Hindlimb muscle (tissue), 1 donor: ENCODE measurements around the gene STRADA. TPM values are rescaled to one million over a fixed set of nuclear protein-coding genes. Genes with fewer than 3 reads are reported as not detected.

Experiments
- DNase-seq: peaks from one replicate; pipeline ENCODE4 v3.0.0-alpha.2; 2013
- polyA plus RNA-seq: library from polyadenylated mRNA; unstranded; fragments of 120-200 nt; gene quantifications from one replicate; pipeline ENCODE4 v1.2.1, GENCODE V29; 2013; ENCODE audit not compliant: insufficient read length

Gene STRADA
- polyA plus RNA-seq, 1 donor, result 32.5 TPM

DNA sequence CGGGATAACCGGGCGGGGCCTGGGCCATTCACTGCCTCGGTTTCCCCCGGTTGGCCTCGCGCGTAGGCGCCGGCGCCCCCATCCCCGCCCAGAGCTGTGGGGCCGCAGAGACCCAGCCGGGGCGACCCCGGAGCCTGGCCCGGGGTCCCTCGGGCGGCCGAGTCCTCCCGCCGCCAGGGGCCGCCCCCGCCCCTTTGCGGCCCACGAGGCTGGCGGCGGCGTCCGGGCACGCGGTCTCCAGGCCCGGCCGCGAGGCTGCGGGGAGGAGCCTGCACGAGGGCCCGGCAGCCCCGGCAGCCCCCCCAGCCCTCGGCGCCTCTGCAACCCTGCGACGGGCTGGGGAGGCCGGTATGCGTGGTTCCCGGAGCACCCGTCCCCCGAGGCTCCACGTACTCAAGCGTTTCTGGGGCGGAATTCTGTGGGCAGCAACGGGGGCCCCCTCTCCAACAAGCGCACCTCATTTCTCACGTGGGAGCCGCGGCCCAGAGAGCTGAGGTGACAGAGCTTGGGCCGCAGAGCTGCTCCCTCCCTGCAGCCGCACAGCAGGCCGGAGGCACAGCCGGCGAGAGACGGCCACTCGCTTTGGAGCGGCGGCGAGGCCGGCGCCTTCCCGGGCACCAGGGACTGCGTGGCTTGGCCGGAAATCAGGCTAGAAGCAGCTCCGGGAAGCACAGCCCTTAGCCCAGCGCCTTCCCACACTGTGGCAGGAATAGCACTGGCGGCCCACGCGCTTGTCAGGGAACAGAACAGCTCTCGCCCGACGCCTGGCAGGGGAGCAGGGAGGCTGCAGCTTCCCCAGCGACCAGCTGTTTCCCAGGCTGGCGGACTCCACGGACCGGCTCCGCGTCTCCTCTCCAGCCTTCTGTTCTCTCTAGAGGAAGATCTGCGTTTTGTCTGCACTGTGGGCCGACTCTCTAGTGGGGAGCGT, 40.8 kb downstream of the STRADA start:
- peak; percentile 34 for DNase-seq

DNA sequence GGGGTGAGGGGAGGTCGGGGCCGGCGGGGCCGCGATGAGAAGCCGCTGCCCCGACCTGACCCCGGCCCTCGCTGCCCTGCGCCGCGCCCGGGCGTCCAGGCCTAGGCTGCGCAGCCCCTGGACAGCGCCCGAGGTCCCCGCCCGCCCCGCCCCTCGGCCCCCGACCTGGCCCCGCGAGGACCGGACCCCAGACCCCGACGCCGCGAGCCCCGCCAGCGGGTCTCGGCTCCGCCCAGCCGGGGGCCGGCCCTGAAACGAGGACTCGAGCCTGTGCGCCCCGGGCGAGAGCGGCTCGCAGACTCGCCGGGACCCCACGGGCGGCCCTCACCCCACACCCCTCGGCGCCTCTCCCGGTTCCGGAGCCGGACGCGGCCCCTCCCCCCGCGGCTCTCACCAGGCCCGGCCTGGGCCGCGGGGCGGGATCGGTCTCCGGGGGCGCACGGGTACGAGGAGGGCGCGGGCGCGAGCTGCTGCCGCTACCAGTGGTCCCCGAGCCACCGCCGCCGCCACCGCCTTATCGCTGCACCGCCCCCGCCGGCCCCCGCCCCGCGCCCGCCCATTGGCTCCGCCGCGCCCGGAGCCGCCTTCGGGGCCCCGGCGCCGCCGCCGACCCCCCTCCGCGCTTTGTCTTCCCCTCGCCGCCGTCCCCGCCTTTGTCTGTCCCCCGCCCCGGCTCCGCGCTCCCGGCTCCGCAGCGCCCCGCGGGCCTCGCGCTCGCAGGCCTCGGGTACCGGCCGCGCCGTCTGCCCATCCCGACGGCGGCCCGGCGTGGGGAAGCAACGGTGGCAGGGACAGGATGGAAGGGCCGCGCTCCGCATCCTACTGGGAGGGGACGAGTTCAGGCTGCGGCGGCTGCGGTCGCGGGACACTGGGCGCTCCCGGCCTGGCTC, 41.7 kb downstream of the STRADA start, which contains the start of gene LIMD2:
TSS of gene LIMD2 (minus strand) at position 488 of the 890 bp plus-strand sequence. CDS start 827 bp downstream, outside the sequence.
- peak; percentile 42 for DNase-seq

DNA sequence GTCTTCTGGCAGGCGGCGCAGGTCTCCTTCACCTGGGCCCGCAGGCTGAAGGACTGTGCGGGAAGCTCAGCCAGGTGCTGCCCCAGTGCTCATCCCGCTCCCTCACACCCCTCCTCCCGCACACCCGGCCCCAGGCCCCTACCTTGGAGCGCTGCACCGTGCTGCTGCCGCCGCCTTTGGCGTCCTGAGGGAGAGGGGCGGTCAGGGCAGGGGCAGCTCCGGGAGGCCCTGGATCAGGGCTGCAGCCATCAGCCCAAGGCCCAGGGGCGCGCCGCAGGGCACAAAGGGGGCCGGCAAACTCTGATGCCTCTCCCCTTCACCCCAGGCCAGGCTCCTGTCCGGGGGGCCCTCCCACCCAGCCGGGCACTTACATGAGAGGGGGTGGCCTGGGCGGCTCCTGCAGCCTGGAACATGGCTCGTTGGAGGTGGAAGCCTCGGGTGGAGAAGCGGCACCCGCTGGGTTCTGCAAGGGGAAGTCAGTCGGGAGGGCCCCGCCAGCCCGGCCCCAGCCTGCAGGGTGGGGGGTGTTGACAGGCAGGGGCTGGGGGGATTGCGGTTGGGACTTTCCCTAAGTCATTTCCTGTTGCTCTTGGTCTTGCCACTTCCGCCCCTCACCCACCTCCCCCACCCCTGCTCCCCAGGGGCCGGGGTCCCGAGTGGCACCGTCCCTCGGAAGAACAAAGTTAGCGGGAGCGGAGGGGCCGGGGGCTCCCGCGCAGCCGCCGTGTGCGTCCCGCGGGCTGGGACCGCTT, 42.5 kb downstream of the STRADA start:
- DNase-seq, result peak; percentile 36

DNA sequence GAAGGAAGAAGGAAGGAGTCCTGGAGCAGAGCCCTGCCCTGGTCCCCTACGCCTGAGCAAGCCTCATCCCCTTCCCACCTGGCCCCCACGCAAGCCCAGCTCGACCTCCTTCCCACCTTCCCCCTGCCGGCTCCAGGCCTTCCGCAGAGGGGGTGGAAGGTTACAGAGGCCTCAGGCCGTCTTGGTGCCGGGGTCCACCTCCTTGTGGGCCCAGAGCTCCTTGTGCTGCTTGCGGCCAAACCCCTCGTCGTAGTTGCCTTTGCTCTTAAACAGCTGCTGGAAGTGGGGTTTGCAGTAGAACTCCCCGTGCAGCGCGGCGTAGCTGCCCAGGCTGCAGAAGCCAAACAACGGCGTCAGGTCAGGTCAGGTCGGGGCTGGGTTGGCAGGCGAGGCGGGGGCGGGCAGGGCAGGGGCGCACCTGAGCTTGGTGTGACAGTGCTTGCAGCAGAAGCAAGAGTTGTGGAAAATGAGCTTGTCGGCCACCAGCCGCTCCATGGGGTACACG, 43.2 kb downstream of the STRADA start:
- DNase-seq, result no peak

DNA sequence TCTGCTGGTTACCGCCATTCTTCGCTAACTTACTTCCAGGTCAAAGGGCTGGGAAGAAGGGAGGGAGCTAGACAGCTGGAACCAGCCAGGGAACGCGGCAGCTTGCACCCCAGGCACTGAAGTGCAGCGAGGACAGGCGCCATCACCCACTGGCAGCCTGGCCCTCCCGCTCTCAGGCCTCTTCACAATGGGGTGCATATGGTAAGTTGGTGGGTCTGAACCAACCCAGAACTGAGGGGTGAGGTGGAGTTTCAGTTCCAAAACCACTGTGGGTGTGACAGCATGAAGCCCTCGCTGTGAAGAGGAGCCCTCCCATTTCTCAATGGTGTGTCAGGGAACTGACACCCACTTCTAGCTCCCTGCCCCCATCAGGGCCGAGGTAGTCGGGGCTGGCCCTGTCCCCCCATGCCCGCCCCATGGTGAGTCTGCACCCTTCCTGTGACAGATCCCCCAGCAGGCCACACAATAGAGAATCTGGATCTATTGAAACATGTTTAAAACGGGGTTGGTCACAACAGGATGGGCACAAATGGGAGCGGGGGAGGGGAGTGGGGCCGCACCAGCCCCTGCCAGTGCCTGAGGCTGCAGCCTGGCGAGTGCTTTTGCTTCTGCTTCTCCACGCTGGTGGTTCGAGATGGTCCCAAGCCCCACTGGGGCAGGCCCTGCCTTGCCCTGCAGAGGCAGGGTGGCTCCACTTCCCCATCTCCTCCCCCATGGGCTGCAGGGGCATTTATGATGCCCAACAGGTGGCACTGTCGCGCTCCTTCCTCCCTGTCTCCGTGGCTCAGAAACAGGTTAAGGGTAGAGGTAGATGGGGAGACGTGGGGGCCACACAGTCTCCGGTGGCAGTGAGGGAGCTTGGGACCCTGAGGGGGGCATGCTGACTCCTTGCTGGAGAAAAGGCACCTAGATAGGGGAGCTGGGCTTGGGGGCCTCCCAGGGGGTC, 44.0 kb downstream of the STRADA start:
- no peak for DNase-seq

DNA sequence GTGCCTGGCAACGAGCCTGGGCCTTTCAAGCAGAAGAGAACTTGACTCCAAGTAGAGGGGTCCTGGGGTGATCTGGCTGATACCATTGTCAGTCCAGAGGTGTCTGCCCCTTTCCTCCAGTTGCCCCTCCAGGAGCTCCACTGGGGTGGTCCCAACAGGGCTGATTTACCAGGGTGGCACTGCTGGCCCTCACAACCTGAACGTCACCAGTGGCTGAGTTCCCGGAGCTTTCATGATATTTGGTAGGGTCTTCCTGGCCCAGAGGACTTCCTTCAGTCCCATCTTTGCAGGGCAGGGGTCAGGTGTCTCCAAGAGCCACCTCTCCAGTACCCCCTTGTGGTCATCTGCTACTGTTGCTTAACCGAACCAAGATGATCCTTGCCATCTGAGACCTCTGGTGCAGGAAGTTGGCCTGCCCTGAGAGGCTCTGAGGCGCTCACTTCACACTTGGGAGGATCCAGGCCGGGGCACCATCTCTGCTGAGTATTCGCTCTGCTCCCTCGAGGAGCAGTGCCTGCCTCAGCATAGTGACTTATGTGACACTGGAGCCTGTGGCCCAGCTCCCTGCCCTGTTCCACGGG, 45.1 kb downstream of the STRADA start:
- no peak for DNase-seq

DNA sequence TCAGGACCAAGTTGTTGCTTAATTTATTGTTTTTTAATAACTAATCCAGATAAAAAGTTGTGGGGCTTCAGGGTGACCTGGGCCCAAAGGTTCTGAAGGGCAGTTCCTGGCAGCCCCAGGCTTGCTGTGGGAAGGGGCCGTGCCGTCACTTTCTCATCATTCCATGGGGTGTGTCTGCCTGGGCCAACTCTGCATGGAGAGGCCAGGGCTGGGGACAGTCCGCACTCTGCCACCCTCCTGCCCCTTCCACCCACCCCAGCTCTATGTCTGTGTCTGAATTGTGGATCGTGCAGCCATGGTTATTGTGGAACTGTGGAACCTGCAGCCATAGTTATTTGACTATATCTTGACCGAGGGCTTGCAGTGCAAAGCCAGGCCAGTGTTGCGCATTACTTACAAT, 45.7 kb downstream of the STRADA start:
- no peak for DNase-seq

DNA sequence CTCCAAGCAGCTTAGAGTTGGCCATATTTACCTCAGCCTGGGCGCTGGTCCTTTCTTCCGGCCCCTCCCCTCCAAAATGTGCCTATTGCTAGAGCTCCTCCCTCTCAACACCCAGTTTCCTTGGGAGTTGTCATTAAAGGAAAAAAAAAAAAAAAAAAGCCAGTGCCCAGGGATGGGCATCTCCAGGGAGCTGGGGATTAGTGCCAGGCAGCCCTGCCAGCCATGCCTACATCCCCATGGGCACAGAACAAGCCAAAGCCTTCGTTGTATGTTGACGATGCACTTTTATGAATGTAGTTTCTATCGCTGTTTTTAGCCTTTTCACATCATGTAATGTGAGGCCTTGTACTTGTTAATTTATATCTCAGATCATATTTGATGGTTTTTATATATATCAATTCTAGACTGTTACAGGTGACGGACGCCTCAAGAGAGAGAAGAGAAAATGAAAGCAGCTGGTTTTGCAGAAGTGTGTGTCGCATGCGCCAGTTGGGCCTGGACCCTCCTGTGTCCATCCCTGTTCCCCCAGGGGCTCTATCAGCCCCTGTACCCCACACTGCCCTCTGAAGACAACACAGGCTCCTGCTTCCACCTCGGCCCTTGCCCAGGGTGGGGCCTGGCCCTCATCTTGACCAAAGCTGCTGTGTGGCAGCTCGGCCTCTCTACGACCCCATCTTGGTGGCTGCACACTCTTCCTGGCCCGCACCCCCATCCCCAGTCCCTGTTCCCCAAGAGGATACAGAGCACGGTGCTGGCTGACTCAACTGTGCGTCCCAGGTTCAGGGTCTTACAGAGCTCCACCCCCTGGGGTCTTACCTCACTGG, 46.4 kb downstream of the STRADA start:
- no peak for DNase-seq

DNA sequence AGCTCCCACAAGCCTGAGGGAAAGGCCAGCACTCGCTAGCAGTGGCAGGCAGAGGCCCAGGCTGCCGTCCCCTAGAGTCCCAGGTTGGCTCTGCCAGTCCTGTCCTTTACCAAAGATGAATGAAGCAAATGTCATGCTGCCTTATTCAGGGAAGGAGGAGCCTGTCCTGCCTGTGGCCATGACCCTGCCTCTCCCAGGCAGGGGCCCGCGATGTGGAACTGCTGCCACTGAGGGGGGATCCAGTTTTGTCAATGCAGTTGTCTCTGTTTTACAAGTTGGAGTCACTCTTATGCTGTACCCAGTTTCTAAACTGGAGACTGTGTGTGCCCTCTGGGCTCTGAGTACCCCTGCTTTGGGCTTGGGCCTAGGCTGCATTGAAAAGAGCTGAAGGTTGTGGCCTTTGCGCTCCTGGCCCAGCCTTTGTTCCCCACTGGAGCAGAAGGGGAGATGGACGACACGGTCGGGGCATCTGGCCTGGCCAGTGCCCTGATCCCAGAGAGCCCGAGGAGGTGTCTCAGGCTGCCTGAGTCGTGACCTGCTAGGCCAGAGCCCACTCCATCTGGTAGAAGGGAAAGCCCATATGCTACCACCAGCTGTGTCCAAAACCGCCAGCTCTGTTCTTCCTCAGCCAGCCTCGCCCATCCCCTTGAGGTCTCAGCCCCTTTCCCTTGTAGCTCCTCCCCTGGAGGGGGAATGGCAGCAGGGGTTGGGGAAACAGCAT, 47.2 kb downstream of the STRADA start:
- DNase-seq, result no peak

DNA sequence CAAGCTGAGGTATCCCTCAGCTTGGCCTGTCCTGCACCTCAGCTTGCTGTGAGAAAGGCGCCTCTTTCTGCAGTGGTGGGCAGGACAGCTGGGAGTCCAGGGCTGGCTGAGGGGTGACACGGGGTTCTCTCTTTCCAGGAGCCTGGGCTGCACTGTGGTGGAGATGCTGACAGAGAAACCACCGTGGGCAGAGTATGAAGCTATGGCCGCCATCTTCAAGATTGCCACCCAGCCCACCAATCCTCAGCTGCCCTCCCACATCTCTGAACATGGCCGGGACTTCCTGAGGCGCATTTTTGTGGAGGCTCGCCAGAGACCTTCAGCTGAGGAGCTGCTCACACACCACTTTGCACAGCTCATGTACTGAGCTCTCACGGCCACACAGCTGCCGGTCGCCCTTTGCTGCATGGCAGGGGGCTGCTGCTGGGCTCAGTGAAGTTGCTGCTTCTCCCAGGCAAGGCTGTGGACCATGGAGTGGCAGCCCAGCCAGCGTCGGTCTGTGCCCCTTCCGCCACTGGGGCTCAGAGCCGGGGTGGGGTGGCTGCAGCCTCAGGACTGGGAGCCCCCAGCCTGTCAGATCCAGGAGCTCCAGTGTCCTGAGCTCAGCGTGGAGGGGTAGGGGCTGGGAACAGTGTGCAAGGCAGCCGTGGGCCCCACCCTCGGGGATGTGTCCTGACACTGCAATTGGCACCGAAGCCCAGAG, 48.0 kb downstream of the STRADA start:
- DNase-seq, result no peak

DNA sequence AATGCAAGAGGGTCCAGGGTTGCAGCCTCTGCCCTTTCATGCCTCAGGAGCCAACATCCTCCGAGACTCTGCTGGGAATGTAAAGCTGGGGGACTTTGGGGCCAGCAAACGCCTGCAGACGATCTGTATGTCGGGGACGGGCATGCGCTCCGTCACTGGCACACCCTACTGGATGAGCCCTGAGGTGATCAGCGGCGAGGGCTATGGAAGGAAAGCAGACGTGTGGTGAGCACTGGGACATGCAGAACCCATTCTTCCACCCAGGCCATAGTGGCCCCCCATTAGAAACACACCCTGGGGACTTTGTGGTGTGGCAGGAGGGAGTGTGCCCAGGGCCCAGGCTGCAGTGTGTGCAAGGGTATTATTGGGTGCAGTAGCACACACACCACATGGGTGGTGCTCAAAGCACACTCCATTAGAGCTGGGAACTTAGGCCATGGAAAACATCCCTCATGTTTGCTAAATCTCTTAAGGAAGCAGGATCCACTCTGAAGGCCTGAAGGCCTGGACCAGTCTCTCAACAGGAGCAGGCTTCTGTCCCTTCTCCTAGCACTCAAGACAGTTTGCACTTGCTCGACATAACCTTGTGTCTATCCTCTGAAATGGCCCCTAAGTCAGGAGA, 49.3 kb downstream of the STRADA start:
- DNase-seq, result no peak

DNA sequence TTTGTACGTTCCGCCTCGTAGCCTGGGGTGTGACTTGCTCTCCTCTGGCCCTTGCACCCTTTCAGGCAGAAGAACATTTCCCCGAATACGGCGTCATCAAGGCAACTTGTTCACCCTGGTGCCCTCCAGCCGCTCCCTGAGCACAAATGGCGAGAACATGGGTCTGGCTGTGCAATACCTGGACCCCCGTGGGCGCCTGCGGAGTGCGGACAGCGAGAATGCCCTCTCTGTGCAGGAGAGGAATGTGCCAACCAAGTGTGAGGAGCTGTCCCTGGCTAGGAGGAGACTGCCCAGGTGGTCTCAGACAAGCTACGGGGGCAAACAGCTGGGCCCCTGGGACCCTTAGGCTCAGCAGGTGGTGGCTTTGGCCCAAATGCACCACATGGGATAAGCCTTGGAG, 52.1 kb downstream of the STRADA start:
- no peak for DNase-seq

DNA sequence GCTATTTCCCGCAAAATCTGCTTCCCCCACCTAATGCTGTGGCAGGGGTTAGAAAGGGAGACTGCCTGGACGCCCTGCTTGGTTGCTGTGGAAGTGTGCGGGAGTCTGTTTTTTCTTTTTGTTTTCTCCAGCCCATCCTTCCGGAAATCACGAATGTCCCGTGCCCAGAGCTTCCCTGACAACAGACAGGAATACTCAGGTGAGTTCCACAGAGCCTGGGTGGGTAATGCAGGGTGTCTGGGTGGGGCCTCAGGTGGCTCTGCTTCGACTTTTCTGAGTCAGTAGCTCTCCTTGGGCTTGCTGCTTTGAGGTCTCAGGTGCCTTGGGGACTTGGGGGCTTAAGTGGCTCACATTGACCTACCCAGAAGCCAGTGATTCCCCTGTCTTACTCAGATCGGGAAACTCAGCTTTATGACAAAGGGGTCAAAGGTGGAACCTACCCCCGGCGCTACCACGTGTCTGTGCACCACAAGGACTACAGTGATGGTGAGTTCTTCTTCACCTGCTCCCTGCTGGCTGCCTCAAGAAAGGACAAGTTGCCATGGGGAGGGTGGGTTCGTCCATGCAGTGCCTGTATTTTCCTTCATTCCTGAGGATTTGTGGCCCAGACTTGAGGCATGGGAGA, 53.1 kb downstream of the STRADA start:
- no peak for DNase-seq

DNA sequence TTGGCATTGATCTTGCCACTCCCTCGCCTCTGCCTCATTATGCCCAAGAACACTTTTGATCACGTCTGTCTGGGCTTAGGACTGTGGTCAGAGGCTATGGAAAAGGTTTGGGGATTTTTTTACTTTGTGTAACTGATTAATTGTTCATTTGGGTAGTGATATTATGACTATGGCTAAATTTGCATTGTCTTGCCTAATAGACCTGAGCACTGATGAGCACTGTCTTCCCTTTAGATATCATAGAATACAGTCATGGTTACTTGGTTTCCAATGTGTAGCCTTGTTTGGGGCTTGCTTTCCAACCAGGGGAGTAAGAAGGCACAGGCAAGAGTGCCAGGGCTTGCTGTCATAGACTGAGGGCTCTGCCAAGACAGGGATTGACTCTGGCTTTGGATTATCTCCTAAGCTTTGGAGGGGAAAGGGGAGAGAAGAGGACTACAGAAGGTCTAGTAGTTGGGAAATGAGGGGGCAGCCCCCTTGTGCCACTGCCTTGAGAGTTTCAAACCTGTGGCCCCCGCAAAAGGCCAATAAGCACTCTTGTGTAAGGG, 55.4 kb downstream of the STRADA start:
- no peak for DNase-seq

DNA sequence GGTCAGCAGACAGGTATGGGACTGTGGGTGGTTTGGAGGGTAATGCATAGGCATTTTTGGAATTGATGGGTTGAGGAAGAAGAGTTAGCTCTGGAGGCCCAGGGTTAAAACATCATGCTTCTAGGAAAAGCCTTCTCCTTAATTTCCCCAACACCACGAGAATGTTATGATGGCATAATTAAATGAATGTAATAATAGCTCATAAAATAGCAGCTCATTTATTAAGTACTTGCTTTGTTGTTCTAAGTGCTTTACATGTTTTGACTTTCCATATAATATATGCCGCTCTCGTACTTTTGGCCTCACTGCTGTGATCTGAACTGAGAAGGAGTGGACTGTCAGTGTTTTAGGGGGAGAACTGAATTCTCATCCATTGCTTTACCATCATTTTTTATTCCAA, 56.0 kb downstream of the STRADA start:
- DNase-seq, result no peak

DNA sequence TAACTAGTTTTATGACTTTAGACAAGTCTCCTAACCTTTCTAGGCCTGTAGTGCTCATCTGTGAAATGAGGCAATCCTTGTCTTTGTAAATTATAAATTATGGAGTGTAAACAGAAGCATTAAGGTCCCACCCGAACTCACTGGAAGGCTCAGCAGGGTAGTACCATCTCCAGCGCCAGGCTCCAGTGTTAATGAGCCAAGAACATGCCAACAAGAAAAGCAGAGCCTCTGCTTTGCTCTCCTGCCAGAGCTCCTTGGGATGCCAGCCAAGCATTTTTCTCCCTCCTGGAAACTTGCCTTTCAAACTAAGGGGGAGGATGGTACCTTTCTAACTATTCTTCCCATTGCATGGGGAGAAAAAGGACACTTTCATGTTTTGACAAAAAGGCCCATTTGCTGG, 56.6 kb downstream of the STRADA start:
- DNase-seq, result no peak

DNA sequence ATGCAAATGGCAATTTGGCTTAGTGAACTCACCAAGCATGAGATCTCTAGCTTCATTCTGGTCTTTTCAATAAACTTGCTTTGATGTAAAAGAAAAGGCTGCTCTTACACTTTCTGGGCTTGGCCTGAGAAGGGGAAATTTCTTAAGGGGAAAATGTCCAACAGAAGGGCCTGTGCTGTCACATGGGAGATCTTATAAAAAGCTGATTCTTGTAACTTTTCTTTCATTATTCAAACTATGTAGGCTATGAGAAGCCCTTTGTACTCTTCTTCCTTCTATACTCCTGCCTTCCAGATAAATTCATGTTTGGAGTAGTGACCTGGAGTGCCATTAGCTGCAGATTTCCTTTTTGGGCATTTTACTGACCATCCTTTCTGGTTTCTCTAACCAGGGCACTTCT, 58.6 kb downstream of the STRADA start:
- DNase-seq, result no peak
